Hepatocyte (in vitro differentiated cells): ENCODE results near the gene GFM2. TPM values are rescaled to one million over a fixed set of nuclear protein-coding genes. Genes with fewer than 3 reads are reported as not detected.

Source experiments
- DNase-seq: peaks from one replicate; pipeline ENCODE4 v3.0.0-alpha.2; 2016; ENCODE audit warnings: low spot score
- H2AFZ ChIP-seq: fragments of 200-600 bp; sonication (generic); 2 replicates; pipeline ENCODE4 v1.6.0; 2016; ENCODE audit warnings: antibody characterized with exemption, mild to moderate bottlenecking
- H3K27ac ChIP-seq: fragments of 200-600 bp; sonication (generic); 2 replicates; pipeline ENCODE4 v1.5.1; 2016; ENCODE audit warnings: mild to moderate bottlenecking
- H3K27me3 ChIP-seq: fragments of 200-600 bp; sonication (generic); 2 replicates; pipeline ENCODE4 v1.6.1; 2016
- H3K36me3 ChIP-seq: fragments of 200-600 bp; sonication (generic); replicated peaks from 2 replicates; pipeline ENCODE4 v1.5.1; 2016; ENCODE audit warnings: low read depth; ENCODE audit not compliant: insufficient read depth
- H3K4me1 ChIP-seq: fragments of 200-600 bp; sonication (generic); 2 replicates; pipeline ENCODE4 v1.5.1; 2016; ENCODE audit warnings: mild to moderate bottlenecking, moderate library complexity; ENCODE audit not compliant: insufficient read depth
- H3K4me2 ChIP-seq: fragments of 200-600 bp; sonication (generic); 2 replicates; pipeline ENCODE4 v1.6.0; 2016
- H3K4me3 ChIP-seq: fragments of 200-600 bp; sonication (generic); 2 replicates; pipeline ENCODE4 v1.5.1; 2016; ENCODE audit warnings: mild to moderate bottlenecking
- H3K79me2 ChIP-seq: fragments of 200-600 bp; sonication (generic); 2 replicates; pipeline ENCODE4 v1.6.0; 2017; ENCODE audit warnings: mild to moderate bottlenecking
- H3K9me2 ChIP-seq: fragments of 200-600 bp; sonication (generic); replicated peaks from 2 replicates; pipeline ENCODE4 v1.6.0; 2017; ENCODE audit warnings: mild to moderate bottlenecking; ENCODE audit not compliant: insufficient read depth
- H3K9me3 ChIP-seq: fragments of 200-600 bp; sonication (generic); 2 replicates; pipeline ENCODE4 v1.5.1; 2016; ENCODE audit warnings: low read depth, mild to moderate bottlenecking
- H4K20me1 ChIP-seq: fragments of 200-600 bp; sonication (generic); 2 replicates; pipeline ENCODE4 v1.6.0; 2016; ENCODE audit warnings: mild to moderate bottlenecking; ENCODE audit not compliant: insufficient read depth, poor library complexity, severe bottlenecking
- CTCF ChIP-seq: fragments of 200-600 bp; sonication (generic); IDR thresholded peaks from 2 replicates; pipeline ENCODE4 v1.5.1; 2016; ENCODE audit warnings: antibody characterized with exemption, mild to moderate bottlenecking; ENCODE audit not compliant: poor library complexity
- EZH2 ChIP-seq: fragments of 200-600 bp; sonication (generic); IDR thresholded peaks from 2 replicates; pipeline ENCODE4 v1.6.1; 2016; ENCODE audit warnings: antibody characterized with exemption, mild to moderate bottlenecking, borderline replicate concordance
- EZH2phosphoT487 ChIP-seq: fragments of 200-600 bp; sonication (generic); IDR thresholded peaks from one replicate; pipeline ENCODE4 v1.6.1; 2018; ENCODE audit warnings: antibody characterized with exemption, mild to moderate bottlenecking, low read depth, moderate library complexity; ENCODE audit not compliant: unreplicated experiment, severe bottlenecking
- WGBS: methylation state at CpG from one replicate; pipeline ENCODE4 v1.1.6; 2016; ENCODE audit warnings: low lambda C conversion rate; ENCODE audit errors: missing lambda C conversion rate; 5-methylcytosine and 5-hydroxymethylcytosine counted together
- polyA plus RNA-seq: library from polyadenylated mRNA; unstranded; fragments of >200 nt; fragmentation: Nextera tagmentation; extraction: Ambion mirVana; gene quantifications from 2 replicates; pipeline ENCODE4 v1.2.1, GENCODE V29; 2016
- total RNA-seq: library from RNA; depleted of rRNA; stranded (reverse); fragments of >200 nt; gene quantifications from 2 replicates; pipeline ENCODE4 v1.2.3, GENCODE V29; 2014

The GFM2 gene
- total RNA-seq (44.8 and 46.2 TPM in 2 replicates), polyA plus RNA-seq (15.8 and 24.2 TPM in 2 replicates)

GRCh38 chr5:74766849-74767578, at the start of gene GFM2, which contains the start of gene NSA2:
TSS of gene GFM2 (minus strand) at chr5:74767117. CDS start at chr5:74763742, 3,375 bp downstream.
TSS of gene NSA2 (plus strand) at chr5:74767249. CDS start at chr5:74767361, 112 bp downstream.
- peak within 1 kb of the TSS; percentile 100 for H3K4me3 ChIP-seq
- H3K79me2 ChIP-seq, result peaks cover 45% of the 10 kb centered on the region
- H3K36me3 ChIP-seq, result no peaks in the 10 kb centered on the region

GRCh38 chr5:74810915-74811314, 44.0 kb upstream of the GFM2 start:
- Histone ChIP-seq H2AFZ (no peak overlapping the region), H3K9me2 (no peaks in the 10 kb centered on the region), H3K4me1 (no peaks in the 10 kb centered on the region), H3K27me3 (no peaks in the 10 kb centered on the region), H3K79me2 (no peaks in the 10 kb centered on the region), H3K27ac (no peak overlapping the region), H4K20me1 (no peaks in the 10 kb centered on the region), H3K9me3 (no peaks in the 10 kb centered on the region), H3K36me3 (no peaks in the 10 kb centered on the region), H3K4me2 (no peak overlapping the region), H3K4me3 (no peak overlapping the region)
- 98% methylated on average over 4 of the region's 4 CpGs for WGBS
- DNase-seq, result no peak
- TF ChIP-seq EZH2phosphoT487 (no peak), CTCF (no peak), EZH2 (no peak)

More at GRCh38 chr5:74766849-74767578, at the start of gene GFM2, which contains the start of gene NSA2:
- peaks cover 4% of the 10 kb centered on the region for H4K20me1 ChIP-seq
- WGBS, result under 1% methylated on average over 54 of the region's 54 CpGs
- H3K4me2 ChIP-seq, result peak within 1 kb of the TSS; percentile 98
- peak; percentile 95 for DNase-seq
- H2AFZ ChIP-seq, result peak within 1 kb of the TSS; percentile 100
- peak within 1 kb of the TSS; percentile 96 for H3K27ac ChIP-seq
- no peaks in the 10 kb centered on the region for H3K27me3 ChIP-seq
- H3K9me2 ChIP-seq, result no peaks in the 10 kb centered on the region
- H3K9me3 ChIP-seq, result no peaks in the 10 kb centered on the region
- no peak for TF ChIP-seq EZH2phosphoT487
- no peak for TF ChIP-seq EZH2
- no peak for TF ChIP-seq CTCF
- peaks cover 23% of the 10 kb centered on the region for H3K4me1 ChIP-seq

GRCh38 chr5:74801941-74802340, 35.0 kb upstream of the GFM2 start:
- no peaks in the 10 kb centered on the region for H3K36me3 ChIP-seq
- WGBS, result 74% methylated on average over 1 of the region's 1 CpG
- no peaks in the 10 kb centered on the region for H3K9me3 ChIP-seq
- H3K4me2 ChIP-seq, result no peak overlapping the region
- H3K27ac ChIP-seq, result no peak overlapping the region
- no peaks in the 10 kb centered on the region for H4K20me1 ChIP-seq
- H3K9me2 ChIP-seq, result no peaks in the 10 kb centered on the region
- DNase-seq, result no peak
- TF ChIP-seq EZH2phosphoT487 (no peak), EZH2 (no peak), CTCF (no peak)
- H3K4me3 ChIP-seq, result no peak overlapping the region
- H2AFZ ChIP-seq, result no peak overlapping the region
- H3K79me2 ChIP-seq, result no peaks in the 10 kb centered on the region
- H3K27me3 ChIP-seq, result no peaks in the 10 kb centered on the region
- H3K4me1 ChIP-seq, result no peaks in the 10 kb centered on the region
